ENCODE results near the gene BRINP3.

The BRINP3 gene

GRCh38 chr1:190170321-190170720 is 307.3 kb downstream of the BRINP3 start:
- no peaks in the 10 kb centered on the region for H3K4me1 ChIP-seq (ENCODE audit: insufficient read depth, low read length, severe bottlenecking)
- no peak overlapping the region for H2AFZ ChIP-seq (ENCODE audit: low read length)
- H3F3A ChIP-seq (ENCODE audit: insufficient read depth, low read length) = no peaks in the 10 kb centered on the region
- H3K27me3 ChIP-seq (ENCODE audit: insufficient read depth, low read length) = no peaks in the 10 kb centered on the region
- no peak overlapping the region for H3K27ac ChIP-seq (ENCODE audit: low read depth, low read length, poor library complexity, severe bottlenecking)
- H3K9me3 ChIP-seq (ENCODE audit: low read length) = no peaks in the 10 kb centered on the region
- TF ChIP-seq EZH2 (IDR thresholded peaks at IDR 0.05; ENCODE audit: borderline replicate concordance, low read length) = no peak
- TF ChIP-seq, protein P1, sequence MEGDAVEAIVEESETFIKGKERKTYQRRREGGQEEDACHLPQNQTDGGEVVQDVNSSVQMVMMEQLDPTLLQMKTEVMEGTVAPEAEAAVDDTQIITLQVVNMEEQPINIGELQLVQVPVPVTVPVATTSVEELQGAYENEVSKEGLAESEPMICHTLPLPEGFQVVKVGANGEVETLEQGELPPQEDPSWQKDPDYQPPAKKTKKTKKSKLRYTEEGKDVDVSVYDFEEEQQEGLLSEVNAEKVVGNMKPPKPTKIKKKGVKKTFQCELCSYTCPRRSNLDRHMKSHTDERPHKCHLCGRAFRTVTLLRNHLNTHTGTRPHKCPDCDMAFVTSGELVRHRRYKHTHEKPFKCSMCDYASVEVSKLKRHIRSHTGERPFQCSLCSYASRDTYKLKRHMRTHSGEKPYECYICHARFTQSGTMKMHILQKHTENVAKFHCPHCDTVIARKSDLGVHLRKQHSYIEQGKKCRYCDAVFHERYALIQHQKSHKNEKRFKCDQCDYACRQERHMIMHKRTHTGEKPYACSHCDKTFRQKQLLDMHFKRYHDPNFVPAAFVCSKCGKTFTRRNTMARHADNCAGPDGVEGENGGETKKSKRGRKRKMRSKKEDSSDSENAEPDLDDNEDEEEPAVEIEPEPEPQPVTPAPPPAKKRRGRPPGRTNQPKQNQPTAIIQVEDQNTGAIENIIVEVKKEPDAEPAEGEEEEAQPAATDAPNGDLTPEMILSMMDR (IDR thresholded peaks at IDR 0.05; ENCODE audit: low read length) = no peak
- H3K36me3 ChIP-seq (ENCODE audit: insufficient read depth, low read length) = no peaks in the 10 kb centered on the region
- no peaks in the 10 kb centered on the region for H3K79me2 ChIP-seq (ENCODE audit: insufficient read depth, low read length)
- no peak overlapping the region for H3K4me3 ChIP-seq (ENCODE audit: low read depth, low read length, poor library complexity, severe bottlenecking)
- H4K20me1 ChIP-seq (ENCODE audit: insufficient read depth, low read length) = no peaks in the 10 kb centered on the region
- no peaks in the 10 kb centered on the region for H3K9me2 ChIP-seq (ENCODE audit: low read depth, low read length)
- H3K9ac ChIP-seq (ENCODE audit: low read length) = no peak overlapping the region
- H3K4me2 ChIP-seq (ENCODE audit: low read length) = no peak overlapping the region

DNA sequence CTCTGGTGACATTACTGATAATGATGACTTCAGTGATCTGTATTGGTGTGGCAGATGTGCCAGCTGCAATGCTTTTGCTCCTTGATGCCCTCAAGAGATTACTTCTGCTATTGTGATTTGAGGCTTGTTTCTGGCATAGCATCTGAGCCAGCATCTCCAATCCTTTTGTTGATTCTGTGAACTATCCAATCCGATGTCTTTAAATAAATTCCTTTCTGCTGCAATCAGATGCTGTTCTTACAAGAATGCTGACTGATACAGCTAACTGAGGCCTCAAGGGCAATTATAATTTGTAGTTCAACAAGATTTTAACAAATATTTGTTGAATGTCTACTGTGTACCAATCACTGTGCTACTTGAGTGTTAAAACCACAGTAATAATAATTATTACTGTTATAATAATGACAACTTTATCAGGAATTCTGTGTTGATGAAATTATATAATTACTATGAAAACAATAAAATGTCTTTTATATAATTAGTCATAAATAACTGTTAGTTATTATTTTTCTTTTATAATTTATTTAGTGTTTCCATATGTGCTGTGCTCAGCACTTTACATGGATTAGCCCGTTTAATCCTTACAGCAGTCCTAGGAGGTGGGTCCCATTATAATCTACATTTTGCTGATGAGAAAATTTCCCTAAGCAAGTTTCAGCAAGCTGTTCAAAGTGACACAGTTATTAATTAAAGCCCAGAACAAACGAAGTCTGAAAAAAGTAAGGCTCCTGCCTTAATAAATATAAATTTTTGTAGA is 308.2 kb downstream of the BRINP3 start:
- Histone ChIP-seq H3K9me2 (ENCODE audit: low read depth, low read length) (no peaks in the 10 kb centered on the region), H3K27ac (ENCODE audit: low read depth, low read length, poor library complexity, severe bottlenecking) (no peak overlapping the region), H3K27me3 (ENCODE audit: insufficient read depth, low read length) (no peaks in the 10 kb centered on the region), H3K9ac (ENCODE audit: low read length) (no peak overlapping the region), H3K9me3 (ENCODE audit: low read length) (no peaks in the 10 kb centered on the region), H3F3A (ENCODE audit: insufficient read depth, low read length) (no peaks in the 10 kb centered on the region), H3K4me1 (ENCODE audit: insufficient read depth, low read length, severe bottlenecking) (no peaks in the 10 kb centered on the region), H4K20me1 (ENCODE audit: insufficient read depth, low read length) (no peaks in the 10 kb centered on the region), H3K4me3 (ENCODE audit: low read depth, low read length, poor library complexity, severe bottlenecking) (no peak overlapping the region), H2AFZ (ENCODE audit: low read length) (no peak overlapping the region), H3K36me3 (ENCODE audit: insufficient read depth, low read length) (no peaks in the 10 kb centered on the region), H3K79me2 (ENCODE audit: insufficient read depth, low read length) (no peaks in the 10 kb centered on the region), H3K4me2 (ENCODE audit: low read length) (no peak overlapping the region)
- no peak for TF ChIP-seq EZH2 (IDR thresholded peaks at IDR 0.05; ENCODE audit: borderline replicate concordance, low read length)
- TF ChIP-seq, protein P1 (IDR thresholded peaks at IDR 0.05; ENCODE audit: low read length) = no peak

DNA sequence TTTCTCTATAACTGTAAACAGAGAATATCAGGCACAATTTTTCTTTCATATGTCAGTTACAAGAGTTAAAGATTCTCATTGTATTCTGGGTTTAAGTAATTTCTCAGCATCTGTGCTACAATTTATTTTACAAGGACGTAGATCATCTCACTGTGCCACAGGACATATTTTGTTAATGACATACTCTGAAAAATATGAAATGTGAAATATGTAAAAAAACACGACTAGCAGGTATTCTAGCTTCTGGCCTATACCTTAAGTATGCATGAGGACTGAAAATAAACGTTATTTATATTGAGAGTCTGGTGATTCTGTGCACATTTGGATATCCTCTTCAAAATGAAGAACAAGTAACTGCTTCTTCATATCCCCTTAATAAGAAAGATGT is 308.8 kb downstream of the BRINP3 start:
- no peaks in the 10 kb centered on the region for H3K9me2 ChIP-seq (ENCODE audit: low read depth, low read length)
- no peaks in the 10 kb centered on the region for H3K27me3 ChIP-seq (ENCODE audit: insufficient read depth, low read length)
- H3K4me3 ChIP-seq (ENCODE audit: low read depth, low read length, poor library complexity, severe bottlenecking) = no peak overlapping the region
- H3K27ac ChIP-seq (ENCODE audit: low read depth, low read length, poor library complexity, severe bottlenecking) = no peak overlapping the region
- H2AFZ ChIP-seq (ENCODE audit: low read length) = no peak overlapping the region
- no peaks in the 10 kb centered on the region for H4K20me1 ChIP-seq (ENCODE audit: insufficient read depth, low read length)
- no peak overlapping the region for H3K4me2 ChIP-seq (ENCODE audit: low read length)
- no peaks in the 10 kb centered on the region for H3K36me3 ChIP-seq (ENCODE audit: insufficient read depth, low read length)
- no peak for TF ChIP-seq EZH2 (IDR thresholded peaks at IDR 0.05; ENCODE audit: borderline replicate concordance, low read length)
- TF ChIP-seq, protein P1 (IDR thresholded peaks at IDR 0.05; ENCODE audit: low read length) = no peak
- no peaks in the 10 kb centered on the region for H3K79me2 ChIP-seq (ENCODE audit: insufficient read depth, low read length)
- no peaks in the 10 kb centered on the region for H3K9me3 ChIP-seq (ENCODE audit: low read length)
- no peaks in the 10 kb centered on the region for H3K4me1 ChIP-seq (ENCODE audit: insufficient read depth, low read length, severe bottlenecking)
- no peaks in the 10 kb centered on the region for H3F3A ChIP-seq (ENCODE audit: insufficient read depth, low read length)
- no peak overlapping the region for H3K9ac ChIP-seq (ENCODE audit: low read length)
